ENCODE data around the gene MAPK6. TPM values are rescaled to one million over a fixed set of nuclear protein-coding genes. Genes with fewer than 3 reads are reported as not detected.

MAPK6 gene
- total and polyA plus RNA-seq, 2 of the 8 experiments (the other 6 are each of a cell fraction or from before 2014, with no cell fraction given) = 22.6 to 108 TPM

GRCh38 chr15:52093167-52093538 lies 74.1 kb downstream of the MAPK6 start:
- H3K4me2 ChIP-seq (ENCODE audit: insufficient read depth in 1 of 2, low read depth in 2 of 2, low read length in 2 of 2) = no peak overlapping the region
- H2BK5ac ChIP-seq (ENCODE audit: low read depth, low read length) = no peak overlapping the region
- H4K5ac ChIP-seq (ENCODE audit: insufficient read length, low read depth, low read length) = no peak overlapping the region
- TF ChIP-seq FOSL1 (IDR thresholded peaks at IDR 0.05; ENCODE audit: insufficient read depth, low read depth, low read length) (no peak), JUN (IDR thresholded peaks at IDR 0.05; ENCODE audit: low read depth, low read length) (no peak), SAP30 (IDR thresholded peaks at IDR 0.05; ENCODE audit: insufficient read depth, insufficient replicate concordance, low read length) (no peak), HDAC6 (IDR thresholded peaks at IDR 0.05; ENCODE audit: low read depth, low read length) (no peak), SUZ12 (IDR thresholded peaks at IDR 0.05; ENCODE audit: low read length) (no peak), TBP (IDR thresholded peaks at IDR 0.05; ENCODE audit: low read depth, low read length) (no peak), HDAC2 (IDR thresholded peaks at IDR 0.05; ENCODE audit: borderline replicate concordance in 1 of 2, low read depth in 2 of 2, low read length in 2 of 2) (no peak), SIRT6 (IDR thresholded peaks at IDR 0.05; ENCODE audit: low read length) (no peak), YY1 (IDR thresholded peaks at IDR 0.05; ENCODE audit: low read depth, low read length) (no peak), CTBP2 (IDR thresholded peaks at IDR 0.05; ENCODE audit: borderline replicate concordance, insufficient read depth, insufficient read length, low read length) (no peak), SIX5 (IDR thresholded peaks at IDR 0.05; ENCODE audit: low read depth, low read length) (no peak), MAFK (IDR thresholded peaks at IDR 0.05; ENCODE audit: low read depth, low read length) (no peak)
- TF ChIP-seq, protein P1, sequence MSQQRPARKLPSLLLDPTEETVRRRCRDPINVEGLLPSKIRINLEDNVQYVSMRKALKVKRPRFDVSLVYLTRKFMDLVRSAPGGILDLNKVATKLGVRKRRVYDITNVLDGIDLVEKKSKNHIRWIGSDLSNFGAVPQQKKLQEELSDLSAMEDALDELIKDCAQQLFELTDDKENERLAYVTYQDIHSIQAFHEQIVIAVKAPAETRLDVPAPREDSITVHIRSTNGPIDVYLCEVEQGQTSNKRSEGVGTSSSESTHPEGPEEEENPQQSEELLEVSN (IDR thresholded peaks at IDR 0.05) = no peak
- TF ChIP-seq, protein P2, sequence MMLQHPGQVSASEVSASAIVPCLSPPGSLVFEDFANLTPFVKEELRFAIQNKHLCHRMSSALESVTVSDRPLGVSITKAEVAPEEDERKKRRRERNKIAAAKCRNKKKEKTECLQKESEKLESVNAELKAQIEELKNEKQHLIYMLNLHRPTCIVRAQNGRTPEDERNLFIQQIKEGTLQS (IDR thresholded peaks at IDR 0.05; ENCODE audit: insufficient read depth, low read depth, low read length) = no peak
- H2AK5ac ChIP-seq (ENCODE audit: low read depth, low read length) = no peak overlapping the region
- H3K79me2 ChIP-seq (ENCODE audit: control insufficient read depth in 1 of 2, insufficient read depth in 2 of 2, low read length in 2 of 2) = no peaks in the 10 kb centered on the region
- H3K9me3 ChIP-seq (ENCODE audit: insufficient read depth in 2 of 2, low read depth in 1 of 2, low read length in 1 of 2) = no peaks in the 10 kb centered on the region
- no peak overlapping the region for H3K27ac ChIP-seq (ENCODE audit: low read depth, low read length)
- POLR2A ChIA-PET (ENCODE audit: partially characterized antibody) = no interaction called here
- no peak overlapping the region for H2BK20ac ChIP-seq (ENCODE audit: low read length)
- H3K56ac ChIP-seq (replicated peaks; ENCODE audit: insufficient read length, low read depth, low read length) = no peak overlapping the region
- CTCF ChIA-PET (ENCODE audit: partially characterized antibody) = no interaction called here
- no peaks in the 10 kb centered on the region for H3K36me3 ChIP-seq (ENCODE audit: control insufficient read depth in 2 of 4, insufficient read depth in 4 of 4, low read length in 3 of 4)
- WGBS, 2 experiments (ENCODE audit: extremely low coverage in 1 of 2, insufficient coverage in 1 of 2, insufficient read length in 1 of 2, insufficient replicate concordance in 2 of 2, low coverage in 1 of 2, low lambda C conversion rate in 2 of 2, missing lambda C conversion rate in 1 of 2) = 89% methylated on average over 4 of the region's 4 CpGs; no CpG with 5 or more reads in 1 of the 2 experiments
- no peaks in the 10 kb centered on the region for H3K79me1 ChIP-seq (ENCODE audit: low read depth, low read length)
- H3K23ac ChIP-seq (ENCODE audit: insufficient read length) = no peak overlapping the region
- no peak overlapping the region for H2BK15ac ChIP-seq (ENCODE audit: low read length)
- H3K18ac ChIP-seq (ENCODE audit: extremely low read depth, low read length) = no peak overlapping the region
- no peak overlapping the region for H2BK120ac ChIP-seq (replicated peaks; ENCODE audit: low read depth, low read length)
- H2BK12ac ChIP-seq (ENCODE audit: low read depth, low read length) = no peak overlapping the region
- no peak overlapping the region for H2AFZ ChIP-seq (ENCODE audit: low read length)
- no peaks in the 10 kb centered on the region for H3K23me2 ChIP-seq (ENCODE audit: low read depth, low read length)
- H4K8ac ChIP-seq (ENCODE audit: extremely low read depth, insufficient read depth, low read length) = no peak overlapping the region
- H4K20me1 ChIP-seq (replicated peaks in 1 of 2; ENCODE audit: control insufficient read depth in 1 of 2, insufficient read depth in 2 of 2, low read length in 2 of 2) = no peaks in the 10 kb centered on the region
- H3K14ac ChIP-seq (ENCODE audit: insufficient read length) = no peak overlapping the region
- H3K27me3 ChIP-seq (replicated peaks in 1 of 4; ENCODE audit: control insufficient read depth in 3 of 4, extremely low read depth in 1 of 4, insufficient read depth in 3 of 4, low read length in 3 of 4) = no peaks in the 10 kb centered on the region
- FAIRE-seq (no peak), DNase-seq (ENCODE audit: low read depth in 1 of 2, low spot score in 2 of 2) (no peak)
- no peak overlapping the region for H4K91ac ChIP-seq (replicated peaks; ENCODE audit: insufficient read length, low read length)
- no peak overlapping the region for H3K4me3 ChIP-seq (ENCODE audit: extremely low read depth in 1 of 4, insufficient read depth in 2 of 4, low read depth in 3 of 4, low read length in 4 of 4)
- H3K4me1 ChIP-seq (replicated peaks in 1 of 4; ENCODE audit: control insufficient read depth in 3 of 4, insufficient read depth in 4 of 4, low read length in 3 of 4) = no peaks in the 10 kb centered on the region
- H3K4ac ChIP-seq (replicated peaks; ENCODE audit: insufficient read length, low read depth, low read length) = no peak overlapping the region
- H3K9ac ChIP-seq (replicated peaks in 1 of 4; ENCODE audit: extremely low read depth in 1 of 4, low read depth in 3 of 4, low read length in 3 of 4) = no peak overlapping the region

All from H1 (cell line).